ENCODE results near the gene RBMS3.
"Not testable (repeated sequence)": the region's sequence is repeated elsewhere in the genome, so short reads cannot be mapped to it uniquely, and the experiment has no call there.

RBMS3 gene

GRCh38 chr3:29280404-29281093 lies at the start of gene RBMS3:
Gene RBMS3, plus strand, starts transcription at chr3:29281071.
- peak in 1 of 3 experiments; percentile 18 for DNase-seq (ENCODE audit: low read depth in 3 of 3)

DNA sequence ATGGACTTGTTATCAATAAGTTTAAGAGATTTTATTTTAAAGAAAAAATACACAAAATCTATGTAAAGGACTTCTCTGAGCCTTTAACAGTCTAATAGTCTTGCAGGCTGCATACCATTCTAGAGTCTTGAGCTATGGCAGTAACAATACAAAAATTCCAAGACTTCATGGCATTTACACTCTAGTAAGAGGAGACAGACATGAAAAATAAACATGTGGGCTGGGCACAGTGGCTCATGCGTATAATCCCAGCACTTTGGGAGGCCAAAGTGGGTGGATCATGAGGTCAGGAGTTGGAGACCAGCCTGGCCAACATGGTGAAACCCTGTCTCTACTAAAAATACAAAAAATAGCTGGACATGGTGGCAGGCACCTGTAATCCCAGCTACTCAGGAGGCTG lies 47.7 kb upstream of the RBMS3 start:
- DNase-seq (ENCODE audit: low read depth in 3 of 3), result not testable (repeated sequence)

DNA sequence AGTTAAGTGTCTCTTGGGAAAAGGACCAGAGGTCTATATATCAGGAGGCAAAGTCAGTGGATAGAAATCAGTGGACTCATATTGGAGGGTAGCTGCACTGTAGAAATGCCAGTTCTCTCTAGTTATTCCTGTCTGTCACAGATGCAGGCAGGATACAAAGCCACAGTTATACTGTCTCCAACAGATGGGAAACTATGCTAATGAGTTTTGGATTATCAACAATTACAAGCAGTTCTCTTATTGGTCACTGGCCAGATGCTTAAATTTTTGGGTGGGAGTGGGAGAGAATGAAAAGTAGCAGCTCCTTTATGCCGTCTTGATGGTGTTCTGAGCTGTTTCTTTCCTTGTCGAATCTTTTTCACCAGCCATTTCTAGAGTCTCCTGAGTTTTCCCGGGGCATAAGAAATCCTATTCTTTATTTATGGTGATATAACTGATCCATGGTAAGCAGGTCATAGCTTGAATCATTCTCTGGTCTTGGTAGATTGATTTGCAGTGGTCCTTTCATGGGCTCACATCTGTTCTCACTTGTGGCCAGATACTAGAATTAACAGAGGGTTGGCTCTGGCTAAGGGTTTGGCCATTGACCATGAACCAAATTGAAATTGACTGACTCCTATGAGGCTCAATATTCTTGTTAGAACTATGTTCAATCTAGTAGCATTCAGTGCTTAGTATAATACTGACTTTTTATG lies 44.6 kb upstream of the RBMS3 start:
- DNase-seq (ENCODE audit: low read depth in 3 of 3), result no peak

DNA sequence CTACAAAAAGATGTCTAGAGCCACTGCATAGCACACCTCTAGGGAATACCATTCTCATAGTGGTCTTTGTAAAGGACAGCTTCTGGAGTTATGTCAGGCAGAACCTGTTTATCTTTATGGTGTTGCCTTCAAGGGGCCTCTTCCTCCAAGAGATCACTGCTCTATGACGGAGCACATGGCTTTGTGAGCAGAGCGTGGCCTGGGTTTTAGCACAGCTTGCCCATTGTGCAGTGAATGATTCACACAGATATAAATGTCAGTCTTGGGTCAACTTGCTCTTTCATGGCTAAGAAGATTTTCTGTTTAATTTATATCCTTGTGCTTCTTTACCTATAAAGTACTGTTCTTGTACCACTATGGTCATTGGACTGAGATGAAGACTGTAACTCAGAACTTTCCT lies 41.5 kb upstream of the RBMS3 start:
- DNase-seq (ENCODE audit: low read depth in 3 of 3), result no peak

DNA sequence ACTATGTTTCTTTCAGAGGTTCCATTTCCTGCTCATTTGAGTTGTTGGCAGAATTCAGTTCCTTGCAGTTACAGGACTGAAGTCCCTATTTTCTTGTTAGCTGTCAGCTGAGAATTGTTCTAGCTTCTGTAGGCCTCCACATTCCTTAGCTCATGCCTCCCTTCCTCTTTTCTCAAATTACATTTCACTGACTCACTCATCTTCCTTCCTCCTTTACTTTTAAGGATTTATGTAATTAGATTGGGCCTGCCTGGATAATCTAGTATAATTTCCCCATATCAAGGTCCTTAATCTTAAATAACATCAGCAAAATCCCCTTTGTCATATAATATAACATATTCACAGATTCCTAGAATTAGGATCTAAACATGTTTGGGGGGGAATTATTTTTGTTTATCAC lies 40.6 kb upstream of the RBMS3 start:
- DNase-seq (ENCODE audit: low read depth in 3 of 3), result no peak

DNA sequence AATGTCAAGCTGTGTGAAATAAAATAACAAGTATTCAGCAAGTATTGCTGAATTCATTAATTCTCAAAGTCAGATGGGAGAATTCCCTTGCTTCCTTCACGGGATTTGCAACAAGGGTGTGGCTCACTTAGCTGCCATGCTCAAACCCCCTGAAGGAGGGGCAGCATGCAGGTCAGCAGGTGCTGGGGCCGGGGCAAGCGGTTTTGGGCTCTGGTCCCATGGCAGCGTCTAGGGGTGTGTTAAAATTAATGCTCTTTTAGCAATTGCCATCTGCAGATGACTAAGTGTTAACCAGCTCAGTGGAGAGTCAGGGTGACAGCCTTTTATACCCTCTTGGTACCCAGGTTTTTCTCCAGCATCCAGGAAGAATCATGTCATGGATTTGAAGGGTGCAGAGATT lies 40.0 kb upstream of the RBMS3 start:
- DNase-seq (ENCODE audit: low read depth in 3 of 3), result no peak

DNA sequence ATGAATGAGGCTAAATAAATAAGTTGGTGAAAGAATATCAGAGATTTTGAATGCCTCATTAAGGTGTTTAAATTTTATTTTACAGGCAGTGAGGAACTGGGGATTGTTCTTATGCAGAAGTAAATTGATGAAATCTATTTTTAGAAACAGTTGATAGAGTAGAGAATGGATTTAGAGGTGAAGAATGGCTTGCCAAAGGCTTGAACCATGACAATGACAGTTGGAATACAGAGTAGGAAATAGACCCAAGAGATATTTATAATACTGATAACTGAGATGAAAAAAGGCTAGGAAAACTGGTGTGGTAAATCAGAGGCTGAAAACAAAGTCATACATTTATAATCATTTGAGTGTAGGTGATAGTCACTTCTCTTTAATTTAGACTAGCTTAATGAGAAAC lies 39.0 kb upstream of the RBMS3 start:
- DNase-seq (ENCODE audit: low read depth in 3 of 3), result no peak

- no peak for DNase-seq (ENCODE audit: low read depth in 3 of 3)
Observed at GRCh38 chr3:29242296-29242695, 38.6 kb upstream of the RBMS3 start.

GRCh38 chr3:29245441-29245840 lies 35.4 kb upstream of the RBMS3 start:
- DNase-seq (ENCODE audit: low read depth in 3 of 3), result no peak

DNA sequence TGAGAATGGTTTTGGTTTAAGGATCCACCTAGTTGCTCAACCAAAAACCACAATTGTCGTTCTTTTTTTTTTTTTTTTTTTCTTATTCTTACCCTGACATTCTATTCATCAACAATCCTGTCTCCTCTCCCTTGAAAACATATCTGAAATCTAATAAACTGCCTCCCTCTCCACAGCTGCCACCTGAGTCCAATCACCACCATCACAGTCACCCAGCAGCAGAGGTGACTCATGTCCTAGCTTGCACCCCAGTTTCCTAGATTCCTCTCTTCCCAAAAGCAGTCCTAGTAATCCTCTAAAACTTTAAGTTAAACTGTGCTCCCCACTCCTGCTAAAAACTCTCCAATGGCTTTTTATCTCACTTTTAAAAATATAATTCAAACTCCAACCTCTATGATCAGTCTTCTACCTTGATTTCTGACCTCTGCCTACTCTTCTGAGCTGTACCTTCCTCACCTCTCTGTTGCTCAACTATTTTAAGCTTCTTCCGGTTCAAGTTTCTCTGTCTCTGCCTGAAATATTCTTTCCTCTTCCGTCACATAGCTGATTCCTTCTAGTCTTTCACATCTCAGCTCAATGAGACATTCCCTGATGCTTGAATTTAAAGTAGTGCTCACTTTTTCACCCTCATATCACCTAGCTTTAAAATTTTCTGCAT lies 33.7 kb upstream of the RBMS3 start:
- DNase-seq (ENCODE audit: low read depth in 3 of 3), result no peak

DNA sequence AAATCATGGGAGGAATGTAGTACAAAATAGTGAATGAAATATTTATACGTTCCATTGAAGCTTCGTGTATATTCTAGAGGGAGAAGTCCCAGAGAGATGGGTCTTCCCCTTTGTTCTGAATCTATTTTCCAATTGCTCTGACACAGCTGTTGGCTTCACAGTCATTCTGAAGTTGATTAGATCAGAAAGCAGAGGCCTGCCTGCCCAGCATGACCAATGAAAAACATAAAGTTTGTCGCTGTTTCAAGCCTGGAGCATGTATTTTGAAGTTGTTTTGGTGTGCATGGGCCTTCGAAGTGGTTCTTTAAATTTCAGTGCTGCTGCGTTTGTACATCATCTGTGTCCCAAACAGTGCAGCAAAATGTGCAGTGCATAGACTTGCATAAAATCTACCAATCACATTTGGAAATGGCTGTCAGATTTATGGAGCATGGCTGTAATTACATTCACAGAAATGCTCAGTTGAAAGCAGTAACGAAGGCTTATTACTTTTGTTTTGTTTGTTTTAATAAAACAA lies 31.0 kb upstream of the RBMS3 start:
- no peak for DNase-seq (ENCODE audit: low read depth in 3 of 3)

- DNase-seq (ENCODE audit: low read depth in 3 of 3), result no peak
Observed at GRCh38 chr3:29255854-29256696, 24.8 kb upstream of the RBMS3 start.

GRCh38 chr3:29258161-29258560 lies 22.7 kb upstream of the RBMS3 start:
- no peak for DNase-seq (ENCODE audit: low read depth in 3 of 3)

DNA sequence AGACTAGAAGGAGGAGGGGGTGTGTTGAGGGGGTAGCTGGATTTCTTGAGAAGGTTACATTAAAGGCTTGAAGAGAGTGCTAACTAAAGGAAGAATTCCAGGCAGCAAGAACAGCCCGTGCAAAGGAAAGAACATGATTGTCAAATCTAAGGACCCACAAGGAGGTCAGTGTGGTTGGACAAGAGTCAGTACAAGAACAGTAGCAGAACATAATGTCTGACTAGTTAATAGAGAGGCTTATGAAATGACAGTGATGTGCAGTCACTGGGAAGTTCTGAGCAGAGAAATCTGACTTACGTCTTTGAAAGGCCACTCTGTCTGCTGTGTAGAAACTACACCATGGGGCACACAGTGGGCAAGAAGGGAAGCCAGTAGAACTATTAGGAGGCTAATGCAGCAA lies 19.8 kb upstream of the RBMS3 start:
- DNase-seq (ENCODE audit: low read depth in 3 of 3), result no peak

- no peak for DNase-seq (ENCODE audit: low read depth in 3 of 3)
Observed at GRCh38 chr3:29263476-29263875, 17.4 kb upstream of the RBMS3 start.

- DNase-seq (ENCODE audit: low read depth in 3 of 3), result no peak
Observed at GRCh38 chr3:29265509-29266072, 15.3 kb upstream of the RBMS3 start.

- DNase-seq (ENCODE audit: low read depth in 3 of 3), result no peak
Observed at GRCh38 chr3:29267226-29267625, 13.6 kb upstream of the RBMS3 start.

GRCh38 chr3:29268651-29269050 lies 12.2 kb upstream of the RBMS3 start:
- DNase-seq (ENCODE audit: low read depth in 3 of 3), result no peak

DNA sequence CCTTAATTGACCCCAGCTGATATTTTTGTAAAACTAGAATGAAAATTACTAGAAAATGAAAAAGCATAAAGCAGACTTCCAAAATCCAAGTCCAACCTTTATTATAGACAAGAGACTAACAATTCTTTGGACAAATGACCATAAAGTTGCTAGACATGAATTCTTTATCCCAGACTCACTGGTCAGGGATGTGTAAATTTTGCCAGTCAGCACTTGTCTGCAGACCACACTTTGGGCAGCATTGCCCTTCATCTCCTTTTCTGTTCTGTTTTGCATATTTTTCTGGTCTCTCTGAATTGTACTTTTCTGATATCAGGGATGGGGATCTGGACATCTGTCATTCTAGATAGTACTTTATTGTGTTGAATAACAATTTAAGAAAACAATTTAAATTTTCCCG lies 10.1 kb upstream of the RBMS3 start:
- DNase-seq (ENCODE audit: low read depth in 3 of 3), result no peak

- no peak for DNase-seq (ENCODE audit: low read depth in 3 of 3)
Observed at GRCh38 chr3:29271475-29271874, 9.4 kb upstream of the RBMS3 start.

DNA sequence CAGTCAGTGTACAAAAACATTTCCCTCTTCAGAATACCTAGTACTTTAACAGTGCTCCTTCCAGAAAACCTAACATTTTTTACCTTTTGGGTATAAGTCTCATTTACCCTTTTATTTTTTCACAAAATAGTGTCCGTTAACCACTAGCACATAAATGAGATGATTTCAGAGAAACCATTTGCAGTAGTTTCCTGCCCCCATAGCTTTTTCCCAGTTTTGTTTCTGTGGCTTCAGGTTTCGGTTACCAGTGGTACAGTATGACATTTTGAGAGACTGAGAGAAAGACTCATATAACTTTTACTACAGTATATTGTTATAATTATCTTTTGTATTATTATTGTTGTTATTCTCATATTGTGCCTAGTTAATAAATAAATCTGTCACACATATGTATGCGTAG lies 6.2 kb upstream of the RBMS3 start:
- DNase-seq (ENCODE audit: low read depth in 3 of 3), result no peak

DNA sequence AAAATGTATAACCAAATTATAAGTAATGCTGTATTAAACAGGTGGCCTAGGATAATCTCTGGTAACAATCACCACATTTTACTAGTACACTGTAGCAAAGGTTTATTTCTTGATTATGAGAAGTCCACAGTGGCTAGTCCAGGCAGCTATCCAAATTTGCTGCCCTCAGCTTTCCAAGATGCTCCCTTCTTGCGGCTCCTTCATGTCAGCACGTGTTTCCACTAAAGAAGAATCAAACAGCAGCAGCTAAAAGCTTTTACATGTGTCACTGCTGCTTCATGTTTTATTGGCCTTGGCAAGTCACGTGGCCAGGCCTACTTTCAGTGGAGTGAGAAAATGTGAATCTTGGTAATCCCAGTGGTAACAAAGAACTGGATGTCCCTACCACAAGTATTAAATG lies 5.6 kb upstream of the RBMS3 start:
- no peak for DNase-seq (ENCODE audit: low read depth in 3 of 3)
